ENCODE results near the gene LMF1.
"Not testable (repeated sequence)": the region's sequence is repeated elsewhere in the genome, so short reads cannot be mapped to it uniquely, and the experiment has no call there.

The LMF1 gene

GRCh38 chr16:858971-859370 is 111.8 kb downstream of the LMF1 start:
- not testable (repeated sequence) for DNase-seq

DNA sequence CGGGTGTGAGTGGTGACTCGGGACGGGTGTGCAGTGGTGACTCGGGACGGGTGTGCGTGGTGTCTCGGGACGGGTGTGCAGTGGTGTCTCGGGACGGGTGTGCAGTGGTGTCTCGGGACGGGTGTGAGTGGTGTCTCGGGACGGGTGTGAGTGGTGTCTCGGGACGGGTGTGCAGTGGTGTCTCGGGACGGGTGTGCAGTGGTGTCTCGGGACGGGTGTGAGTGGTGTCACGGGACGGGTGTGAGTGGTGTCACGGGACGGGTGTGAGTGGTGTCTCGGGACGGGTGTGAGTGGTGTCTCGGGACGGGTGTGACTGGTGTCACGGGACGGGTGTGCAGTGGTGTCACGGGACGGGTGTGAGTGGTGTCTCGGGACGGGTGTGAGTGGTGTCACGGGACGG is 112.3 kb downstream of the LMF1 start:
- DNase-seq = not testable (repeated sequence)

DNA sequence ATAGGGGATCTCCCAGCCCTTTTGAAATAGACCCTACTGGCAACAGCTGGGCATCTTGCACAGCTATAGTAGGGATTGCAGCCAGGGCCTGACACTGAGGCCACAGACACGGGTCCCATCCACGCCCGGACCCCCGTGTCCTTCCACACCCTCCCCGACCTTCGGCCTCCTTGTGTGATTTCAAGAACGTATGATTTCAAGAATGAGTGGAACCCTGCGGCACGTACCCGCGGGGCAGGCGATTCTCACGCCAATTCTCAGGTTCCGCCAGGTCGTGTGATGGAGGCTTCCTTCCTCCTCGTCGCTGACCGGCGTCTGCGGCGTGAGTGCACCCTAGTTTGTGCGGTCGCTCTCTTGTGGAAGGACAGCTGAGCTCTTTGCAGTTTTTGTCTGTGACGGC is 114.0 kb downstream of the LMF1 start:
- no peak for DNase-seq

GRCh38 chr16:856101-856500 is 114.7 kb downstream of the LMF1 start:
- DNase-seq = no peak

DNA sequence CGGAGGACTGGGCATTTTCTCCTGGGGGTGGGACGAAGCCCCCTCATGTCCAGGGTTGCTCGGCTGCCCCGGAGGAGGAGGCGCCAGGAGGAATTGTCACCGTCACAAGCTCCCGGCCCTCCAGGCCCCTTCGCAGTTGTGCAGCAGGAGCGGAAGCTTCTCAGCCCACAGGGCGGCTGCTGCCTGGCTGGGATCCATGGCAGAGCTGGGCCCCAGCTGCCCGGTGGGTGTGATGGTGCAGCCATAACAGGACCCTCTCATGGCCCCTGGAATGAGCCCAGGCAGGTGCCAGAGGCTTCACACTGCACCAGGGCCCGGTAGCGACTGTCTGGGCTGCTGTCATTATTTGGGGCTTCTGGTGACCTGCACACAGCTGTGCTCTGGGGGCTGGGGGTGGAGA is 115.3 kb downstream of the LMF1 start:
- DNase-seq = no peak

DNA sequence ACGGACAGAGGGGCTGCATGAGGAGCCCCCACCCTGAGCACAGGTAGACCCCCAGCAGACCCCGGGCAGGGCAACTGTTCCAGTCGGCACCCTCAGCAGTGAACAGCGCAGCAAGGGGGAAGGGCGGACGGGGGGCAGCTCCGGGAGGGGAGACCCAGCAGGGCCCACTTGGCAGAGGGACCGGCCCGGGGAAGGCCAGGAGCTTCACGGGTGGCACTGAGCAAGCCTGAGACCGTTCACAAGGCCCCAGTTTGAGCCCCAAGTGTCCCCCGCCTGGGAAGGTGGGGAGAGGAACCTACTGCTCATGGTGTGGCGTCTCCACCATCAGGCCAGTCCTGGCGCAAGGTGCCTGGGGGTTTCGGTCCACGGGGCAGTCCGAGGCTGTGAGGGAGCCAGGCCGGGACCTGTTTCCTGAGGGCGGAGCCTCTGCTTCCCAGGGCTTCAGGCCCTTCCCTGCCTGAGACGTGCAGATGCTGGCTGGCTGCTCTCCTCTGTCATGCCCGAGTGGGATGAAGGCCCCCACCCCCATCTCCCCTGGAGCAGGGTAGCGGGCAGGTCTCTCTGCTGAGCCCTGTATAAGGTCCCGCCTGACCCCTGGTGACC is 115.9 kb downstream of the LMF1 start:
- no peak for DNase-seq

- no peak for DNase-seq
Observed at GRCh38 chr16:853981-854807, 116.6 kb downstream of the LMF1 start.

DNA sequence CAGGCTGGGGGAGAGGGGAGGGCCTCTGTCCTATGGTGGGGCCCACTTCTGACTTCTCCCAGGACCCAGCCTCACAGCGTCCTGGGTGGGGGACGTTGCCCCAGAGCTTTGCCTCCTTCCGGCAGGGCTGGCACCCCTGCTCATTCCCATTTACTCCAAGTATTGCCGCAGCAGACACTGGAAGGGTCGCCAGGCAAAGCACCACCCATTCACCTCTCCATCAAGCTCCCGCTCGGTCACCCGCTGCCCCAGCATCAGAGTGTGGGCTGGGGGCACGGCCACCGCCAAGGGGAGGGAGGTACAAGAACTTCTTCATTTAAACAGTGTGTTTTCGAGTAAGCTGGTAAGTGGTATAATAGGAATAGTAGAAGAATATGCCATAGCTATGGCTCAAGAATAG is 117.5 kb downstream of the LMF1 start:
- no peak for DNase-seq

DNA sequence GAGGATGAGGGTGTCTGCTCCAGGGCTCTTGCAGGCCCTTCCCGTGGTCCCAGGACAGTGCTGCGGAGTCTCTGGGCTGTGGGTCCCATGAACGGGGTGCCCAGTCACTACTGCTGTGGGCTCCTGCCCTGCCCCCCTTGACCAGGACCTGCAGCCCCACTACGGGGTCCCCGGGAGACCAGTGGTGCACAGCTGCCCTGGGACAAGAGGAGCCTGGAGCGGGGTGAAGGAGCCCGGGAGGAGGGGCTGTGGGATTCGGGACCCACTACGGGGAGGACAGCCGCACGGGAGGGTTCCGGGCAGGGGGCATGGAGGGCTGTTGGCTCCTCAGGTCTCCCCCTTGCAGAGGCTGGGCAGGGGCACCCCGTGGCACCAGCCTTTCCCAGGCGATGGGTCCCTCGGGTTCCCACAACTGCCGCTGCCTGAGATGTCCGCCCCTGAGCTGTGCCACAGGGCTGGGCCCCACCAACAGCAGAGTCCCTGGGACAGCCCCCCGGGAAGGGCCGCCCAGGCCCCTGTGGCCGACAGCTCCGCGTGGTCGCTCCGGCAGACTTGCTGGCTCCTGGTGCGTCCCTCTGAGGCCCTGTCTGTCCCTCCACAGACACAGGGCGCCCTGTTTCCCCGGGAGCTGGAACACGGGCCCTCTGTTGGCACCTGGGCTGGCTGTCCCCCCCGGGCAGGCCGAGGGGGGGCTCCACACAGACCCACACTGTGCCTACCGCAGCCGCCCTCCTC is 118.2 kb downstream of the LMF1 start:
- no peak for DNase-seq

GRCh38 chr16:851871-852270 is 118.9 kb downstream of the LMF1 start:
- DNase-seq = no peak

- DNase-seq = no peak
Observed at GRCh38 chr16:851209-851810, 119.5 kb downstream of the LMF1 start.

GRCh38 chr16:850668-851067 is 120.1 kb downstream of the LMF1 start:
- DNase-seq = no peak

DNA sequence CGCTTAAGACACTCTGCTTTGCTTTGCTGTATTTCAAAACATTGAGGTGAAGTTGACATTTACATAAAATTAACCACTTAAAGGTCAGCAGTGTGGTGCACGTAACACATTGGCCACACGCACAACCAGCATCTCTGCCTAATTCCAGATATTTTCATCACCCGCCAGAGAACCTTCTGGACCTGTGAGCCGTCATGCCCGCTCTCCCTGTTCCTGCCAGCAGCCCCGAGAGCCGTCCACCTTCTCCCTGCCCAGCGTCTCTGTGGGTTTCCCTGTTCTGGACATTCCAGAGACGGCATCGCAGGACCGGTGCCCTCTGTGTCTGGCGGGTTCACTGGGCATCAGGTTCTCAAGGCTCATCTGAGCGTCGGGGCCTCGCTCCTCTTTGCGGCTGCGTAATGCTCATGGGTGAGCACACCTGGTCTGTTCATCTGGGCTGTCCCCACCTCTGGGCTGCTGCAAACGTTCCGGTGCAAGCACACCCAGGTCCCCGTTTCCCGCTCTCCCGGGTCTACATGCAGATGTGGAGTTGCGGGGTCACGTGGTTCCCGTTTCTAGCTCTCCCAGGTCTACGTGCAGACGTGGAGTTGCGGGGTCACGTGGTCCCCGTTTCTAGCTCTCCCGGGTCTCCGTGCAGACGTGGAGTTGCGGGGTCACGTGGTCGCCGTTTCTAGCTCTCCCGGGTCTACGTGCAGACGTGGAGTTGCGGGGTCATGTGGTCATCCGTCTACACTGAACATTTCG is 122.1 kb downstream of the LMF1 start:
- no peak for DNase-seq

GRCh38 chr16:847681-848445 is 122.9 kb downstream of the LMF1 start:
- DNase-seq = no peak

DNA sequence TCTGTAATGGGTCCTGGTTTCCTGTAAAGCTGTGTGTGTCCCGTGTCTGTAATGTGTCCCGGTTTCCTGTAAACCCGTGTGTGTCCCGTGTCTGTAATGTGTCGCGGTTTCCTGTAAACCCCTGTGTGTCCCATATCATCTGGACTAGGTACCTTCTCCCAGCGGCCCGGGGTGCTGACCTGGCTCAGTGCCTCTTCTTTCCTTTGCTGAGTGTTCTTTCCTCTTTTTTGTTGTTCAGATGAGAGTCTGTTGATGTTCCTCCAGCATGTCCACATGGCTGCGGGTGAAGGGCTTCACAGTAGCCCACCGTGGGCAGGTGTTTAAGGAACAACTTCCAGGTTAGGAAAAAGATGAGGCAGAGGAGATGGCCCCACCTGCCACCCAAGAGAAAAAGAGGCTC is 123.6 kb downstream of the LMF1 start:
- no peak for DNase-seq

DNA sequence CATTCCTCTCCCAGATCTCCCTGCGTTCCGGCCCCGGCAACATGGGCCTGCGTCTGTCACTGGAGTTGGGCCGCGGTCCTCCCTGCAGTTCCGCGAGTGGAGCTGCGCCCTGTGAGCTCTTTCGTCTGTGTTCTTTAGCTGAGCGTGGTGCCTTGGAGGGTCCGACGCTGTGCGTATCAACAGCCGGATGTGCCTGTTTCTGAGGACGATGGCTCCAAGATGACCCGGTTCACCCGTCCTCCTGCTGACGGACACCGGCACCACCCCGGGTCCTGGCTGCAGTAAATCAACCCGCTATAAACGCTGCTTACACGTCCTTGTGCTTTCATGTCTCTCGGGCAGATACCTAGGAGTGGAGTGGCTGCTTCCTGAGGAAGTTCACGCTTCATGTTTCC is 125.4 kb downstream of the LMF1 start:
- no peak for DNase-seq

- no peak for DNase-seq
Observed at GRCh38 chr16:844638-845350, 126.0 kb downstream of the LMF1 start.

DNA sequence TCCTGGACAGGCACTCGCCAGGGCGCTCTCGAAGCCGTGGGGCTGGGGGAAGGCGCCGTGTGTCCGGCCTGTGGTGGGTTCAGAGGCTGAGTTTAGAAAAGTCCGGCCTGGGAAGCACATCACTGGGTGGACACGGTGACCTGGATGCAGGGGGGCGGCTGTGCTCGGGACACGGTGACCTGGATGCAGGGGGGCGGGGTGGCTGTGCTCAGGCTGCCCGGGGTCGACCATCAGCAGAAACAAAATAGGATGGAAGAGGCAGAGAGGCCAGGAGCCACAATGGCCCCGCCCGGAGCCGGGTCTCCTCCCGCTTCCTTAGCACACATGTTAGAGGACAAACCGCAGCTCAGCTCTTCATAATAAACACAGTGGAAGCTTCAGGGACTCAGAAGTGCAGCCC is 127.0 kb downstream of the LMF1 start:
- DNase-seq = no peak

GRCh38 chr16:842711-843560 is 127.8 kb downstream of the LMF1 start:
- DNase-seq = no peak

- peak; percentile 34 for DNase-seq
Observed at GRCh38 chr16:842061-842476, 128.7 kb downstream of the LMF1 start.

Measured in NCI-H146 (cell line).